Activated CD8-positive, alpha-beta memory T cell treated with anti-CD3 and anti-CD28 coated beads, Interleukin-2, amount 50 U/mL, for 48 hours (primary cell): Measurements from ENCODE around the gene LRRN3.

Experiments used
- DNase-seq: peaks from one replicate; pipeline ENCODE4 v3.0.0-alpha.2; 2020

LRRN3 gene

GRCh38 chr7:111173528-111173927, 82.6 kb downstream of the LRRN3 start:
- no peak for DNase-seq

- no peak for DNase-seq
These were observed 83.1 kb downstream of the LRRN3 start for GRCh38 chr7:111173990-111174389.

- DNase-seq: no peak
These were observed 83.6 kb downstream of the LRRN3 start for GRCh38 chr7:111174510-111174909.
